ENCODE data around the gene GRHL3. TPM values are rescaled to one million over a fixed set of nuclear protein-coding genes. Genes with fewer than 3 reads are reported as not detected.

The GRHL3 gene
- polyA plus RNA-seq, 3 donors = 0.03 TPM; not detected in 2

GRCh38 chr1:24295535-24295934, 23.6 kb upstream of the GRHL3 start:
- WGBS (ENCODE audit: insufficient coverage) = no CpG with 5 or more reads among the region's 5 CpGs
- intact Hi-C loops (cut with micrococcal nuclease) = no loop called here
- no peaks in the 10 kb centered on the region for H3K36me3 Mint-ChIP-seq
- no peaks in the 10 kb centered on the region for H3K9me3 ChIP-seq (replicated peaks in 1 of 2; ENCODE audit: control insufficient read depth in 1 of 2, insufficient read depth in 1 of 2, low read length in 2 of 2)
- peaks cover 4 to 12% (median 11%) of the 10 kb centered on the region in 3 donors for H3K27me3 Mint-ChIP-seq (ENCODE audit: low read depth in 3 of 3)
- H3K4me1 Mint-ChIP-seq = peaks cover 17% of the 10 kb centered on the region
- no peaks in the 10 kb centered on the region for H3K27me3 ChIP-seq (ENCODE audit: control insufficient read depth in 2 of 2, insufficient read depth in 2 of 2, low read length in 2 of 2)
- peak overlapping the region in 1 of 7 donors; percentile 76 for H3K27ac Mint-ChIP-seq
- no peaks in the 10 kb centered on the region for H3K9me3 Mint-ChIP-seq
- no peak overlapping the region for H3K4me3 ChIP-seq (replicated peaks in 1 of 3; ENCODE audit: low read depth in 2 of 3, low read length in 3 of 3)
- no peak for TF ChIP-seq CTCF (IDR thresholded peaks at IDR 0.05)
- H3K9ac ChIP-seq (ENCODE audit: insufficient read depth, low read length, poor library complexity, severe bottlenecking) = no peak overlapping the region
- no peak overlapping the region for H3K27ac ChIP-seq (ENCODE audit: low read depth in 1 of 2, low read length in 2 of 2)
- H3K4me3 Mint-ChIP-seq = no peak overlapping the region
- no peaks in the 10 kb centered on the region for H4K20me1 ChIP-seq (ENCODE audit: insufficient read depth, low read length)
- H2AFZ ChIP-seq (ENCODE audit: insufficient read depth, low read depth, low read length, poor library complexity, severe bottlenecking) = no peak overlapping the region
- peaks cover 0 to 11% of the 10 kb centered on the region in 2 donors for H3K4me1 ChIP-seq (ENCODE audit: control insufficient read depth in 1 of 2, insufficient read depth in 2 of 2, low read length in 2 of 2)
- no peak for DNase-seq
- no peak overlapping the region for H3K4me2 ChIP-seq (replicated peaks; ENCODE audit: extremely low read depth, low read length, poor library complexity, severe bottlenecking)
- no peaks in the 10 kb centered on the region for H3K79me2 ChIP-seq (ENCODE audit: insufficient read depth, low read length)
- H3K36me3 ChIP-seq (replicated peaks in 1 of 2; ENCODE audit: control insufficient read depth in 1 of 2, insufficient read depth in 2 of 2, low read length in 2 of 2) = no peaks in the 10 kb centered on the region

- Histone ChIP-seq H3K4me3 (replicated peaks in 1 of 3; ENCODE audit: low read depth in 2 of 3, low read length in 3 of 3) (no peak overlapping the region), H3K79me2 (ENCODE audit: insufficient read depth, low read length) (no peaks in the 10 kb centered on the region), H4K20me1 (ENCODE audit: insufficient read depth, low read length) (no peaks in the 10 kb centered on the region), H3K9me3 (replicated peaks in 1 of 2; ENCODE audit: control insufficient read depth in 1 of 2, insufficient read depth in 1 of 2, low read length in 2 of 2) (no peaks in the 10 kb centered on the region), H3K27ac (ENCODE audit: low read depth in 1 of 2, low read length in 2 of 2) (no peak overlapping the region), H3K36me3 (replicated peaks in 1 of 2; ENCODE audit: control insufficient read depth in 1 of 2, insufficient read depth in 2 of 2, low read length in 2 of 2) (no peaks in the 10 kb centered on the region), H3K4me1 (ENCODE audit: control insufficient read depth in 1 of 2, insufficient read depth in 2 of 2, low read length in 2 of 2) (peaks cover 0 to 11% of the 10 kb centered on the region in 2 donors), H3K27me3 (ENCODE audit: control insufficient read depth in 2 of 2, insufficient read depth in 2 of 2, low read length in 2 of 2) (no peaks in the 10 kb centered on the region), H3K9ac (ENCODE audit: insufficient read depth, low read length, poor library complexity, severe bottlenecking) (no peak overlapping the region), H2AFZ (ENCODE audit: insufficient read depth, low read depth, low read length, poor library complexity, severe bottlenecking) (no peak overlapping the region), H3K4me2 (replicated peaks; ENCODE audit: extremely low read depth, low read length, poor library complexity, severe bottlenecking) (no peak overlapping the region)
- H3K27ac Mint-ChIP-seq = no peak overlapping the region
- no peaks in the 10 kb centered on the region for H3K9me3 Mint-ChIP-seq
- H3K27me3 Mint-ChIP-seq (ENCODE audit: low read depth in 3 of 3) = peaks cover 4 to 26% (median 17%) of the 10 kb centered on the region in 3 donors
- H3K4me1 Mint-ChIP-seq = peaks cover 17% of the 10 kb centered on the region
- no peaks in the 10 kb centered on the region for H3K36me3 Mint-ChIP-seq
- DNase-seq = no peak
- 100% methylated on average over 4 of the region's 5 CpGs for WGBS (ENCODE audit: insufficient coverage)
- TF ChIP-seq CTCF (IDR thresholded peaks at IDR 0.05) = no peak
- no peak overlapping the region for H3K4me3 Mint-ChIP-seq
- intact Hi-C loops (cut with micrococcal nuclease) = no loop called here
Measured at GRCh38 chr1:24297187-24297851, 21.8 kb upstream of the GRHL3 start.
